CD14-positive monocyte (primary cell): ENCODE measurements around the gene PACRGL. TPM values are rescaled to one million over a fixed set of nuclear protein-coding genes. Genes with fewer than 3 reads are reported as not detected.

Experiments used
- DNase-seq, 3 donors: peaks; one replicate each; pipeline ENCODE4 v3.0.0-alpha.2; 2011 to 2022
- H2AFZ ChIP-seq: 2 replicates; pipeline ENCODE4 v1.6.0; 2012; ENCODE audit warnings: mild to moderate bottlenecking, low read depth, low read length, inconsistent platforms; ENCODE audit not compliant: insufficient read depth, poor library complexity, severe bottlenecking
- H3K27ac ChIP-seq, 2 donors: 1 replicate in 1 of 2; 2 replicates in 1 of 2; pipeline ENCODE4 v1.5.1; 2012 to 2013; ENCODE audit warnings: low read length in 2 of 2, control low read depth in 1 of 2, inconsistent platforms in 1 of 2, low read depth in 1 of 2, mild to moderate bottlenecking in 1 of 2
- H3K27me3 ChIP-seq, 2 donors: one replicate each; pipeline versions ENCODE4 v1.6.0 to v1.6.1; 2011 to 2013; ENCODE audit warnings: low read length in 2 of 2; ENCODE audit not compliant: control insufficient read depth in 2 of 2, insufficient read depth in 2 of 2
- H3K36me3 ChIP-seq, 2 donors: replicated peaks in 1 of 2; 1 replicate in 1 of 2; 2 replicates in 1 of 2; pipeline versions ENCODE4 v1.5.1 to v1.6.1; 2012 to 2013; ENCODE audit warnings: low read length in 2 of 2, control low read depth in 1 of 2, inconsistent platforms in 1 of 2, mild to moderate bottlenecking in 1 of 2; ENCODE audit not compliant: insufficient read depth in 2 of 2, control insufficient read depth in 1 of 2
- H3K4me1 ChIP-seq, 2 donors: 1 replicate in 1 of 2; 2 replicates in 1 of 2; pipeline versions ENCODE4 v1.5.1 to v1.6.1; 2012 to 2013; ENCODE audit warnings: low read length in 2 of 2, control low read depth in 1 of 2, inconsistent platforms in 1 of 2, mild to moderate bottlenecking in 1 of 2, moderate library complexity in 1 of 2; ENCODE audit not compliant: insufficient read depth in 2 of 2, control insufficient read depth in 1 of 2
- H3K4me2 ChIP-seq: replicated peaks from 2 replicates; pipeline ENCODE3; 2012; ENCODE audit warnings: low read length, moderate library complexity, mild to moderate bottlenecking; ENCODE audit not compliant: poor library complexity, severe bottlenecking; ENCODE audit errors: extremely low read depth
- H3K4me3 ChIP-seq, 3 experiments: fragments of 200-600 bp in 1 of 3; sonication (generic) in 1 of 3; replicated peaks in 1 of 3; 1 replicate in 2 of 3; 2 replicates in 1 of 3; pipeline ENCODE4 v1.5.1; 2011 to 2013; ENCODE audit warnings: low read length in 3 of 3, mild to moderate bottlenecking in 3 of 3, control low read depth in 2 of 3, low read depth in 2 of 3, inconsistent platforms in 1 of 3, moderate library complexity in 1 of 3
- H3K79me2 ChIP-seq: 2 replicates; pipeline ENCODE4 v1.6.0; 2012; ENCODE audit warnings: mild to moderate bottlenecking, control low read depth, inconsistent platforms, low read length, moderate library complexity; ENCODE audit not compliant: insufficient read depth
- H3K9ac ChIP-seq: 2 replicates; pipeline ENCODE4 v1.6.0; 2017; ENCODE audit warnings: low read length, mild to moderate bottlenecking; ENCODE audit not compliant: insufficient read depth, poor library complexity, severe bottlenecking
- H3K9me3 ChIP-seq, 2 donors: replicated peaks in 1 of 2; 1 replicate in 1 of 2; 2 replicates in 1 of 2; pipeline versions ENCODE4 v1.5.1 to v1.6.1; 2012 to 2013; ENCODE audit warnings: low read length in 2 of 2, control low read depth in 1 of 2; ENCODE audit not compliant: control insufficient read depth in 1 of 2, insufficient read depth in 1 of 2
- H4K20me1 ChIP-seq: 2 replicates; pipeline ENCODE4 v1.6.0; 2012; ENCODE audit warnings: mild to moderate bottlenecking, low read length, control low read depth, moderate library complexity; ENCODE audit not compliant: insufficient read depth
- H3K27ac Mint-ChIP-seq, 7 donors: one replicate each; pipeline ENCODE4 v1.8.0; 2020; ENCODE audit warnings: mild to moderate bottlenecking in 7 of 7, mixed read lengths in 7 of 7, moderate library complexity in 6 of 7, inconsistent platforms in 2 of 7
- H3K27me3 Mint-ChIP-seq, 3 donors: one replicate each; pipeline ENCODE4 v1.8.0; 2021 to 2022; ENCODE audit warnings: low read depth in 3 of 3, mild to moderate bottlenecking in 3 of 3, mixed read lengths in 3 of 3, moderate library complexity in 3 of 3, inconsistent platforms in 1 of 3
- H3K36me3 Mint-ChIP-seq, 2 donors: one replicate each; pipeline ENCODE4 v1.8.0; 2020; ENCODE audit warnings: mixed read lengths in 2 of 2, inconsistent platforms in 1 of 2, mild to moderate bottlenecking in 1 of 2
- H3K4me1 Mint-ChIP-seq: one replicate; pipeline ENCODE4 v1.8.0; 2020; ENCODE audit warnings: mild to moderate bottlenecking, mixed read lengths
- H3K4me3 Mint-ChIP-seq, 2 donors: one replicate each; pipeline ENCODE4 v1.8.0; 2020; ENCODE audit warnings: mild to moderate bottlenecking in 2 of 2, mixed read lengths in 2 of 2, moderate library complexity in 1 of 2
- H3K9me3 Mint-ChIP-seq, 7 donors: one replicate each; pipeline ENCODE4 v1.8.0; 2020 to 2022; ENCODE audit warnings: mixed read lengths in 7 of 7, mild to moderate bottlenecking in 6 of 7, moderate library complexity in 6 of 7, inconsistent platforms in 2 of 7
- CTCF ChIP-seq: fragments of 200-600 bp; IDR thresholded peaks from one replicate; pipeline ENCODE4 v1.8.0; 2022; ENCODE audit warnings: antibody characterized with exemption, mild to moderate bottlenecking
- WGBS: methylation state at CpG from one replicate; pipeline ENCODE4 v1.1.5; 2013; ENCODE audit warnings: missing lambda C conversion rate; ENCODE audit not compliant: insufficient coverage; 5-methylcytosine and 5-hydroxymethylcytosine counted together
- intact Hi-C, 2 donors: fragments of 100-400 bp; cut with micrococcal nuclease; formaldehyde crosslinking; loops; one replicate each; pipeline versions ENCODE4 v1.15.0 to v1.15.1; 2023
- polyA plus RNA-seq, 3 donors: library from polyadenylated mRNA; depleted of rRNA in 1 of 3; unstranded in 2 of 3; stranded (reverse) in 1 of 3; fragments of 300-500 nt in 2 of 3; fragments of >200 nt in 1 of 3; fragmentation: Illumina TruSeq in 2 of 3; gene quantifications; 1 replicate in 2 of 3; 2 replicates in 1 of 3; pipeline ENCODE4 v1.2.3, GENCODE V29; 2012 to 2021

PACRGL gene
- polyA plus RNA-seq, 3 donors, result 6.1 to 7.9 (median 7.4) TPM

GRCh38 chr4:20678400-20678799, 21.9 kb upstream of the PACRGL start:
- no peak overlapping the region for H3K27ac Mint-ChIP-seq
- 63% methylated on average over 2 of the region's 3 CpGs for WGBS
- no peak overlapping the region for H3K9ac ChIP-seq
- H3K36me3 ChIP-seq, result no peaks in the 10 kb centered on the region
- DNase-seq, result no peak
- H3K36me3 Mint-ChIP-seq, result no peaks in the 10 kb centered on the region
- no peak overlapping the region for H3K4me3 ChIP-seq
- TF ChIP-seq CTCF, result no peak
- H3K4me3 Mint-ChIP-seq, result no peak overlapping the region
- H3K27me3 ChIP-seq, result no peaks in the 10 kb centered on the region
- no peaks in the 10 kb centered on the region for H3K79me2 ChIP-seq
- H3K27ac ChIP-seq, result no peak overlapping the region
- H4K20me1 ChIP-seq, result no peaks in the 10 kb centered on the region
- H3K9me3 ChIP-seq, result no peaks in the 10 kb centered on the region
- H3K4me1 Mint-ChIP-seq, result no peaks in the 10 kb centered on the region
- peaks cover 4 to 6% (median 4%) of the 10 kb centered on the region in 3 donors for H3K27me3 Mint-ChIP-seq
- H3K9me3 Mint-ChIP-seq, result peaks cover 0 to 2% (median 0%) of the 10 kb centered on the region in 7 donors
- no peak overlapping the region for H2AFZ ChIP-seq
- intact Hi-C loops, result no loop called here
- H3K4me1 ChIP-seq, result no peaks in the 10 kb centered on the region
- no peak overlapping the region for H3K4me2 ChIP-seq

GRCh38 chr4:20679951-20680350, 20.3 kb upstream of the PACRGL start:
- H2AFZ ChIP-seq, result no peak overlapping the region
- no peaks in the 10 kb centered on the region for H4K20me1 ChIP-seq
- H3K27ac ChIP-seq, result no peak overlapping the region
- H3K36me3 ChIP-seq, result no peaks in the 10 kb centered on the region
- no peak overlapping the region for H3K4me3 Mint-ChIP-seq
- no peaks in the 10 kb centered on the region for H3K9me3 Mint-ChIP-seq
- no peak overlapping the region for H3K4me3 ChIP-seq
- H3K4me2 ChIP-seq, result no peak overlapping the region
- H3K9me3 ChIP-seq, result no peaks in the 10 kb centered on the region
- no CpG with 5 or more reads among the region's 1 CpG for WGBS
- no peak for DNase-seq
- H3K4me1 ChIP-seq, result no peaks in the 10 kb centered on the region
- no peak overlapping the region for H3K27ac Mint-ChIP-seq
- no peaks in the 10 kb centered on the region for H3K36me3 Mint-ChIP-seq
- no peak for TF ChIP-seq CTCF
- H3K27me3 ChIP-seq, result no peaks in the 10 kb centered on the region
- peaks cover 4 to 6% (median 4%) of the 10 kb centered on the region in 3 donors for H3K27me3 Mint-ChIP-seq
- H3K4me1 Mint-ChIP-seq, result no peaks in the 10 kb centered on the region
- no peaks in the 10 kb centered on the region for H3K79me2 ChIP-seq
- intact Hi-C loops, result loop anchor here (5.0 to 10.0 kb wide), 2 partner anchors 263 to 1985 kb away; no protein-coding TSS in a partner anchor
- no peak overlapping the region for H3K9ac ChIP-seq
